HK-2 (cell line): ENCODE results near the gene CORO2A.
"Not testable (repeated sequence)": the region's sequence is repeated elsewhere in the genome, so short reads cannot be mapped to it uniquely, and the experiment has no call there.

ENCODE experiments used
- DNase-seq: peaks from one replicate; pipeline ENCODE4 v3.0.0-alpha.2; 2018; ENCODE audit not compliant: unreplicated experiment

Gene CORO2A

DNA sequence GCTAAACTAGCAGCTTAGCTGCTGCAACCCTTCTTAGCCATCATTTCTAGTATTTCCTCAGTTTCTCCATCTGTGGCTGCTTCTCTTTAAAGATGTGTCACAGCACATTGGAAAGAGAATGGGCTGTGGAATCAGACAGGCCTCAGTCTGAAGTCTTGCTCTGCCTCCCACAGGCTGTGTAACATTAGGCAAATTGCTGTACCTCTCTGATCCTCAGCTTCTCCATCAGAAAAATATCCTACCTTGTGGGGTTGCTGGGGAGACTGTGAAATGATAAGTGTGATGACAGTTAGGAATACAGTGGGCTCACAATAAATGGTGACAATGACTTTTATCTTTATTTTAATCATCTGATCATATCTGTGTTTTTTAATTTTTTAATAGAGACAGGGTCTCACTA lies 55.9 kb downstream of the CORO2A start:
- no peak for DNase-seq

DNA sequence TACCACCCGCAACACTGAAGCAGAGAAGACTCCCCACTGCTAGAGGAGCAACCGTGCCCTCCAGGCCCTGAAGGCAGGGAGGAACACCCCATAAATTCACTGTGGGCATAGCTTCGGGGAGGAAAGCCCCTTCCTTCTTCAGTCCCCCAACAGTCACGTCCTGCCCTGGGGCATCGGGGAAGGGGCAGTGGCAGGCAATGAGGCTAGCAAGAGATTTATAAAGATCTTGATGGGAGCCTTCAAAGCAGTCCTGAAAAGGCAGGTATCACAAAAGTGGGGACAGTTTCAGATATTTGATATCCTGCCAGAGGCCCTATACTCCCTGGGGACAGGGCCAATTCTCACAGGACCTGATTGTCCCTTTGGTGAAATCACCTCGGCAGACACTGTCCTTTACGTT lies 56.5 kb downstream of the CORO2A start:
- DNase-seq: no peak

DNA sequence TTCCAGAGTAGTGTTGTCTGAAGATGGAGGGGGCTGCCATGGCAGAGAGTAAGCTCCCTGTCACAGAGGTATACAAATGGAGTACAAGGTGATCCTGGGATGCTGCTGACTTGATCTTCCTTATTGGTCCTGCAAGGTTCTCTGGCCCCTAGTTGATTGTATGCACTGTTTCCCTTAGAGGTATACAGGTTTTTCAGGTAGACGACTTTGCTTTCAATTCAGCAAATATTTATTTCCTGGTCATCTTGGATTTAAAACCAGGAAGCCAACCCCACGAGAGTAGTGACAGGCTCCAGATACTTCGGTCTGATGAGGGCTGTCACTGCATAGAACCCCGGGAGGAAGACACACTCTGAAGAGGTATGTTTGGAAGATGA lies 56.9 kb downstream of the CORO2A start:
- DNase-seq: no peak

DNA sequence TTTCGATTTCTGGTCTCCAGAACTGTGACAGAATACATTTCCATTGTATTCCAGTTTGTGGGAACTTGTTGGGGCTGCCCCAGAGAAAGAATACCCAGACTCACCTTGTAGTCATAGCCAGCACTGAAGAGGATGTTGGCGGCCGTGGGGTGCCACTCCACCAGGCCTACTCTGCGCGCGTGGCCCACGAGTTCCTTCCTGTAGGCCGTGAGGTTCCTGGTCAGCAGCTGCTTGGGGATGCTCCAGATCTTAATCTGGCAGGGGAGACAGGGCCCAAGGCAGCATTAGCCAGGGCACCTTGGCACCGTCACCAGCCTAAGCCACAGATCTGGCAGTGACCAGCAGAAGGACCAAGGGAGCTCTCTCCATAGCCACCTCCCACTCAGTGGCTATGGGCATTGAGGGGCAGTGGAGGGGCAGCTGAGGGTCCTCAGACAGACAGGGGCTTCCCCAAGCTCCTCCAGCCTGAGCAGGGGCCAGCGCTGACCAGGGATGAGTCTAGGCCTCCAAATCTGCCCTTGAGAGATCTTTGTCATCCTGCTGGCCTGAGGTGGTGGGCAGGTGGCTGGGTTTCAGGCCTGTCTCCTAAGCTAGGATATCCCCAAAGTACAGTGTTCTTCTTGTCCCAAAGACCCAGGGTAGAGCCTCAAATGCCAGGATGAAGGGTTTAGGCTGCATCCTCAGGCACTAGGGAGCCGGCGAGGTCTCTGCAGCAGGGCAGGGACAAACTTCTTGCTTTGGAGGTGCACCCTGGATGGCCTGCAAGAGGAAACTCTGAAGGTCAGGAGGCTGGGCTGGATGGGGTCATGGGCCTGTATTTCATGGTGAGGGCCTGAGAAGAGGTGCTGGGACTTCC lies 57.5 kb downstream of the CORO2A start:
- DNase-seq: no peak

DNA sequence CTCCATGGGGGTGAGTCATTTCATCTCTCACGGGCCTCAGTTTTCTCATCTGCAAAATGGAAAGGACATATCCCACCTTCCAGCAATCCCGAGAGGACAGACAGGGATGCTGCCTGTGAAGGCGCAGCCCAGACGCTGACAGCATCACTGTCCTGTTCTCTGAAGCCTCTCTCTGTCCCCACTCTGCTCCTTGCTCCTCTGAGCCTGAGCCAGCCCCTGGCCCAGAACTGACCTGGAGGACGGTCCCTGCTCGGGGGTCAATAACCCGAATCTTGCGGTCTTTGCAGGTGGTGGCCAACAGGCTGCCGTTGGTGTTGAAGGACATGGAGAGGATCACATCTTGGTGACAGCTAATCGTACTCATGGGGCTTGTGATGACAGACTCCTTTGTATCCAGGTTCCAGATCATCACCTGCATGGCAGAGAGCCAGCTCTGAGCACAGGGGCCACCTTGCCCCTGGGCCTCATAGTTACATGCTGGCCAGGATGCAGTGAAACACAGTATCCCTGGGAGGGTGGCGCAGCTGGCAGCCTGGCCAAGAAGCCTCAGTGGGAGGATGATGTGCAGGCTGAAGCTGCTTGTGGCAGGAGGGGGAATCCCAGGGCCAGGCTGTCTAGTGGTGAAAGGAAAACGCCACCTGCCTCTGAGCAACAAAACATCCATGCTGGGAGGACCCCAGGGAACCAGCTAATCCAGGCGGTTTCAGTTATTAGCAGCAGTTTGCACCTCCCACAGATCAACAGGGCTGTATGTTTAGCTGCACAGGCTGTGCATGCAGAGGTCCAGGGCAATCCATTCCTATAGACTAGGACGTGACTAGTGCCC lies 59.4 kb downstream of the CORO2A start:
- no peak for DNase-seq

DNA sequence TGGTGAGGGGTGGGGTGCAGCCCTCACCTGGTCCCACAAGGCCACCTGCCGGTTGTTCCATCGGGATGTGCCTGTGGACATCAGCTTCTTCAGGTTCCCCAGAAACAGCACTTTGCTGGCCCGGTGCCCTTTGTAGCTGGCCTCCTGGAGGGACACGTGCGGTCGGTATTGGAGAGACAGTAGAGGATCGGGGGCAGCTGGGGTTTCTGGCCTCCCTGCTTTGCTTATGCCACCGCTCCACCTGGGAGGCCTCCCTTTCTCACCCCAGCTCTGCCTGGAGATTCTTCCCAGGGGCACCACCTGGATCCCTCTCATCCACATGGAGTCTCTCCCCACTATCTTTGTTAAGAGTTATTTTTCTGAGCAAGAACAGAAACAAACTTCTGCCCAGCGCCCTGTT lies 60.3 kb downstream of the CORO2A start:
- DNase-seq: no peak

DNA sequence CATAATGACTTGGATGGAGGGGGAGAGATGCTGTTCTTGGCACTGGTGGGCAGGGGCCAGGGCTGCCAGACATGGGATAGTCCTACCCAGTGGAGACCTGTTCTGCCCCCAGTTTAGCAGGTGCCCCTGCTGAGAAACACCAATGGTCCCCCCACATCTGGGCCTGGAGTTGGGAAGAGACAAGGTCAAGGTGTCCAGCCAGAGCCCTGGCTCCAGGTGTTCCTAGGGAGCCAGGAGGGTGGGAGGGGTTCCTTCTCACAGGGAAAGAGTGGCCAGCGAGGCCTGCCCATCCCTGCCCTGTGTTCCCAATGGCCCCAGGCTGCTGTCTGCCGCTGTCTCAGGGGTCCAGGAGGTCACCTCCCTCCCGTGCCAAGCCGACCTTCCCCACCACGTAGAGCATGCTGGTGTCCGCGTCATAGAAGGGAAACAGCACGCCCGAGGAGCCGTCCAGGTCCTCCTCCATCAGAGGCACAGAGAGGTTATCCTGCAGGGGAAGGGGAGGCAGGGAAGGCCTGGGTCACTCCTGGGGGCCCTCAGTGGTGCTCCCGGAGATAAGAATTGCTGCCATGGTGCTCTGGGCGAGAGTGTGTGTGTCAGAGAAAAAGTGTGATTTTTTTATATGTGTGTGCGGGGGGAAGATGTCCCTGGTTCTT lies 61.7 kb downstream of the CORO2A start:
- no peak for DNase-seq

DNA sequence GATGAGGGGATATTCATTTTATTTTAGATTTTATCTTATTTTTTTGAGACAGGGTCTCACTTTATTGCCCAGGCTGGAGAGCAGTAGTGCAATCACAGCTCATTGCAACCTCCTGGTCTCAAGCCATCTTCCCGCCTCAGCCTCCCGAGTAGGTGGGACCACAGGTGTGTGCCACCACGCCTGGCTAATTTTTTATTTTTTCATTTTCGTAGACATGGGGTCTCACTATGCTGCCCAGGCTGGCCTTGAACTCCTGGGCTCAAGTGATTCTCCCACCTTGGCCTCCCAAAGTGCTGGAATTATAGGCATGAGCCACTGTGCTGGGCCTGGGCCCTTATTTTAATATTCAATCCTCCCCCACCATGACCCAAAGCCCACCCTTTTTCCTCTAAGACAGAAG lies 62.4 kb downstream of the CORO2A start:
- not testable (repeated sequence) for DNase-seq

DNA sequence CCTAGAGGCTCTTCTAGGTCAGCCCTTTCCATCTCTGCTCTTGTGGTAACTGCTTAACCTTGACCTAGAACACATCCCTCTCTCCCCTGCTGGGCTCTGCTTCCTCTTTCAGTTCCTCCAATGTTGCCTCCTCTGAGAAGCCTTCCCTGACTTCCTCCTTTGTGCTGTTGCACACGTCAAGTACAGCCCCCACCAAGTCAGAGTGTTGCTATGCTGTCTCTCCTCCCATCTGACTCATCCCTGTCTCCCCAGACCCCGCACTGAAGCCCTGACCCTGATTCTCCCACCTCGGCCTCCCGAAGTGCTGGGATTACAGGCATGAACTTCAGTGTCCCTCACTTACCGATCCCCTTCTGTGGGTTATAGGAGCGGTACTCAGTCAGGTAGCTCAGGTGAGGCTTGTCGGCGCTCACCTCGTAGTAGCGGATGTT lies 63.0 kb downstream of the CORO2A start:
- DNase-seq: no peak

DNA sequence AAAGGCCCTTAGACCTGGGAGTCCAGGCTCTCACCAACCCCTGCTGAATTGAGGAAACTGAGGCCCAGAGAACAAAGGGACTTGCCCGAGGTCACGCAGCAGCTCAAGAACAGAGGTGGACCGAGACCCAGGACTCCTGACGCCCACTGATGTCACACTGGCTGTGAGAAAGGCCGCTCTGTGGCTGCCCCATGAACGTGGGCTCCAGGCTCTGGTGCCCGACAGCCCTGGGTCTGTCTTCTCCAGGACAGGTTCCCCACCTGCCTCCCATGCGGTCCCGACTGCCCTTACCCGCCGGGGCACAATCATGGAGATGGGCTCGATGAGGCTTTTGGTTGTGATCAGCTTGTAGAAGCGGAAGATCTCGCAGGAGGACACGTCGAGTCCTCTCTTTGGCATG lies 64.1 kb downstream of the CORO2A start:
- DNase-seq: no peak

DNA sequence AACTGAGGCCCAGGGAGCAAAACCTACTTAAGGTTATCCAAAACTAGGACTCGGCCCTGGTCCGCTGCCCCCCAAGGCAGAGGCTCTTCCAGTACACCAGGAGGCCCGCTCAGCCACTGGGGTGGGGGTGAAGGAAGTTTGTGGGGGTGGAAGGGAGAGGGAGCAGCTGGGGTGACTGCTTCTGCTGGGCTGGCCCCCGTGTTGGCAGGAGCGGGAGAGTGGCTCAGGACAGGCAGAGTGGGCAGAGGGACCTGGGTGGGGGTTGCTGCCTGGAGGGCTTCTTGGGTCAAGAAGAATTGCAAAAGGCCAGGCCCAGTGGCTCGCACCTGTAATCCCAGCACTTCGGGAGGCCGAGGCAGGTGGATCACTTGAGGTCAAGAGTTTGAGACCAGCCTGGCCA lies 65.2 kb downstream of the CORO2A start:
- no peak for DNase-seq

DNA sequence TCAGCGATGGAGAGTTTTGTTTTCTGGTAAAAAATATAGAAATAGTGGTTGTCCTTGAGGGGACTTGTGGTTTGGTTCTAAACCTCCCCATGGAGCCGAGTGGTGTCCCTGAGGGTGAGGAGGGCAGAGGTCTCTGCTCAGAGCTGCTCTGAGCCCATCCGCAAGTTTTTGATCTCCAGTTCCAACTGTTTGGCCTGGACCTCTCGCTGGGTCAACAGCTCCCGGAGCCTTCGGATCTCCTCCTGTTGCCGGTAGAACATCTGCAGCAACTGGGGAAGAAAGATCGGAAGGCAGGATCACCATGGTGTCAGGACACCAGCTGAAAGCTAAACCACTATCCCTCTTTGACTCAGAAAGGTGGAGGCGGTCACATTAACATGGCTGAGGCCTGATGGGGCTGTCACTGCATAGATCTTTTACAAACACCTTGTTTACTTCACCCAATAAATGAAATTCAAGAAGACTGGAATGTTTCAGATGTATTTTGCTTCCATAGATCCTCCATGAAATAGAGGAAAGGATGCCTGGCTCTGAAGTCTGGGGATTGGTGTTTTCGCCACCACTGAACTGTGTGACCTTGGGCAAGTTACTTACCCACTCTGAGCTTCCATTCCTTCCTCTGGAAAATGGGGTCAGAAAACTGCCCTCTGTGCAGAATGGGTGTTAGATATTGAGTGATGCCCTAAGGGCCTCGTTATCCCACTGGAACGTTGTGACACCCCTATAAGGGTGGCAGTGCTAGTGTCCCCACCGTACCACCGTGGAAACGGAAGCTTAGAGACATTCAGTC lies 67.6 kb downstream of the CORO2A start:
- DNase-seq: no peak

DNA sequence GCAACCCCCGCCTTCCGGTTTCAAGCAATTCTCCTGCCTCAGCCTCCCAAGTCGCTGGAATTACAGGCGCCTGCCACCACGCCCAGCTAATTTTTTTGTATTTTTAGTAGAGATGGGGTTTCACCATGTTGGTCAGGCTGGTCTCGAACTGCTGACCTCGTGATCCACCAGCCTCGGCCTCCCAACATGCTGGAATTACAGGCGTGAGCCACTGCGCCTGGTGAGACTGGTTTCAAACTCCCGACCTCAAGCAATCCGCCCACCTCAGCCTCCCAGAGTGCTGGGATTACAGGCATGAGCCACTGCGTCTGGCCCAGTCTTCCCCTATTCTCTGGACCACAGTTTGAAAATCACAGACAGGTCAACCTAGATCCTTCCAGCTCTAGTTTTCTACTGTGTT lies 68.3 kb downstream of the CORO2A start:
- DNase-seq: not testable (repeated sequence)

DNA sequence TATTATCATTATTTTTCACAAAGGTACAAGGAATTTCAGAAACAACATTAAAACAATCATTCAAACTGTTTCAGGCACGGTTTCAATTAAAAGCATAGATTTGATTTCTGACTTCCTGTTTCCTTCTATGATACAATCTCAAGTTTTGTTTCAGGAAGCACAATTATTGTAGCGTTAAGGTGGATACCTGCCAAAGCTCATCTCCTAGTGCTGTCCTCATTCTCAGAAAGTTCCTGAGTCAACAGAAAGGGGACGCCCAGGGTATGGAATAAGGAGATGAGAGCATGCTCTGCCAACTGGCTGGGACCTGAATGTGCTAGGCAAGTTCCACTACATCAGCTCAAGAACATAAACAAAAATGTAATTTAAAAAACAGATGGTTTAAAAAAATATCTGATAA lies 71.4 kb downstream of the CORO2A start:
- no peak for DNase-seq

DNA sequence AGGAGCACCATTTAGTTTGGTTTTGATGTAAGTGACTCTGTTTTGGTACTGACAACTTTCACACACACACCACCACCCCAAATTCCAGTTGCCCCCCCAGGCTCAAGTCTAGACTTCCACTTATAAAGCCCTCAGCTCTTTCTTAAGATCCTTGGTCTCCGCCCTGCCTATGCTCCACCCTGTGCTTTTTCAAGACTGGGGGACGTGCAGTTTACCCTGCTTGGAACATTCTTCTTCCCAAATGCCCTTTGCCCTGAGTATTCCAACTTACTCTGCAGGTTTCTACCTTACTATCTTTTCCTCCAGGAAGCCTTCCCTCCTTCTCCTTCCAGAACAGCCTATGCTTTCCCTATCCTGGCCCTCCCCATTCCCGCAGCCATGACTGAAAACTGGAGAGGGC lies 72.0 kb downstream of the CORO2A start:
- no peak for DNase-seq

DNA sequence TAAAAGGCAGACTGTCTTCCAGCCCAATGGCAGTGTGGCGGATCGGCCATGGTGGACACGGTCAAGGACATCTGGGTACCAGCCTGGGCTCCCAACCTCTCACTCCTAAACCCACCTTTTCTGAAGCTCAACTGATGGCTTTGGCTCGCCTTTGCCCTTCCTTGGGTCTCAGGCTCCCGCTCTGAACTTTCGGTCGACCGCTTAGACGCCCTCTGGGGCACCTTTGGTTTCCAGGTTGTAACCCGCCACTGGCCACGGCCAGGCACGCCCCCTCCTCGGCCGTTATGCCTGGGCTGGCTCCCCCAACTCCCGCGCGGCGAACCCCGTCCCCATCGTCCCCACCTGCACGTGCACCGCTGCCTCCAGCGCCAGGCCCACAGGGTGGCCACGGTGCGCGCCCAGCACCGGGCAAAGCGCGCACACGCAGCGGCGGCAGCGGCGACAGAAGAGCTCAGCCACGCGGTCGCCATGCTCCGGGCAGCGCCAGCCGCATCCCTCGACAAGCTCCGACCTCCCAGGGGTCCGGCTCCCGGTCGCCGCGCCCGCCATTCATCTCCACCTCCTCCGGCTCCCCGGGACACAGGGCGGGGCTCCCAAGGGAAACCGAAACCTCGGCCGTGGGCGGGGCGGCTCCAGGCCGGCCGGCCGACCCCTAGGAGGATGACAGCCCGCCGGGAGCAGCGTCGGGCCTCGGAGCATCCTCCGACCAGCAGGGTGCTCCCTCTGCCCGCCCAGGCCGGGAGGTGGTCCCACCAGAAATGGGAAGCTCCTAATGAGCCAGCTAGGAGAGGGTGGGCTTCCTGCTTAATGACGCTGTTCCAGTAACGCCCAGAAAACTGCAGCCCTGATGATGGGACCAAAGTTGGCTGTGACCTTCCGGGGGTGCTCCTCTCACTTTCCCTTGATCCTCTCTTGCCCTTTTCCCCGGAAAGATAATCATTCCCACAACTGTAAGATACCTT lies 73.5 kb downstream of the CORO2A start, which contains the start of gene TRIM14:
TRIM14 (minus strand) TSS at position 583 of the 962 bp plus-strand sequence; CDS start at position 549, 34 bp downstream.
- DNase-seq: peak; percentile 71

DNA sequence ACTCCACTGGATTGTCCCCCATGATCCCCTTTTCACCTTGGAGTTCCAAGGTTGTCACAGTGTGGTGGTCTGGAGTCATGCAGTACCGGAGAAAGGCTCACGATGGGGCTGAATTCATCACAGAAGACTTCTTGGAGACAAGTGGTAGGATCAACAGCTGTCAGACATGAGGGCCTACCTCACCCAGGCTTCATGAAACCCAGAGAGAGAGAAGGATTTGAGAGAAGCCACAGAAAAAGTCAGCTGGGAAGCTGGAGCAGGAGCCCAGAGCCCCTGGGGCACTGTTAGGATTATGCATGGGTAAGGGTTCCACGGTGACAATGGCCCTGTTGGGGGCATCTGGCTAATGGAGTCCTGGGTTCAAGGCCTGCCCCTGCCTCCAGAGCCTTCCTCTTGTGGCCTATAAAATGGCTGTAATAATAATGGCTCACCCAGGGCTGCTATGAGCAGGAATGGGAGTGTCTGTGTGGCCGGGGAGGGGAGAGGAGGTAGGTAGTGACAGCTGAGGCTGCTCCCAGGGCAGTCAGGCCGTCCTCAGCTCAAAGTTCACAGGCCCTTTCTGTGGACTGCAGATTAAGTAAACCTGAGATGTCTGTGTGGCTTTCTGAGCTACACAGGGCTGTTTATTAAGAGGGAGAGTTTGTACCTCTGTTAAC lies 74.3 kb downstream of the CORO2A start:
- DNase-seq: peak; percentile 32

DNA sequence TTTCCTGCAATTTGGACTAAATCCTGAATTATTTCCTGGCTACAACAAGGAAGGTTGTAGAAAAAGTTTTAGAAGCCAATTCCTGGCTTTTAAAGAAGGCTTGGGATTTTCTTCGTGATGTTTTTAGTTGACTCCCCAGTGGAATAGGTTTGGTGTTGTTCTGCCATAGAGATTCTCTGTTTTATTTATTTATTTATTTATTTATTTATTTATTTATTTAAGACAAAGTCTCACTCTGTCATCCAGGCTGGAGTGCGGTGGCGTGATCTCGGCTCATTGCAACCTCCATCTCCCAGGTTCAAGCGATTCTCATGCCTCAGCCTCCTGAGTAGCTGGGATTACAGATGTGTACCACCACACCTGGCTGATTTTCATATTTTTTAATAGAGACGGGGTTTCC lies 75.3 kb downstream of the CORO2A start:
- not testable (repeated sequence) for DNase-seq

DNA sequence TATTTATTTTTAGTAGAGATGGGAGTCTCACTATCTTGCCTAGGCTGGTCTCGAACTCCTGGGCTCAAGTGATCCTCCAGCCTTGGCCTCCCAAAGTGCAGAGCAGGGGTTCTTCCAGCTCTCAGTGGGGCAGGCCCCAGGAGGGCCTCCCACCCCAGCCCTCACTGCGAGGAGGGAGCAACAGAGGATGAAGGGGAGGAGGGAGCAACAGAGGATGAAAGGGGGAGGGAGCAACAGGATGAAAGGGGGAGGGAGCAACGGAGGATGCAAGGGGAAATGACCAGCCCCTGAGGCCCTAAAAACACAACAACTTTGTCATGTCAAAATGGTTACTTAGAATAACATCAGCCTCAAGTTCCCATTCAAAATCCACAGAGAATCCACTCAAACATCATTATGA lies 83.4 kb downstream of the CORO2A start:
- no peak for DNase-seq

DNA sequence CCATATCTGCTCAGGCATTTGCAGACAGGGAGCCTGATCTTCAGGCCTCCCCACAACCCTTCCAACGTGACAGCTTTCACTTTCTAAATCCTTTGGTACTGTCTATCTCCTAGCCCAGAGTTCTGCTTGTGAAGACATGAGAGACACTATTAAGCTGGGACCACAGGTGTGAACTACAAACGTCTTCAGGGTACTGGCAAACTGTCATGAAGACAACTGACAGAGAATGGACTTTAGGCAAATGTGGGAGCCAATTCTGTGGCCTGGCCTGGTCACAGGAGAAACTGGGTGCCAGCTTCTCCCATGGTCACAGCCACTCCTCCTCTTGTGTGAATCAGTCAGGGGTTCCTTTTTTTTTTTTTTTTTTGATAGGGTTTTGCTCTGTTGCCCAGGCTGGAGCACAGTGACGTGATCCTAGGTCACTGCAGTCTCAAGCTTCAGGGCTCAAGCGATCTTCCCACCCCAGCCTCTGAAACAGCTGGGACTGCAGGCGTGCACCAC lies 83.9 kb downstream of the CORO2A start:
- no peak for DNase-seq
